HG03095 (cell line): Measurements from ENCODE around the gene USP17L29.
"Not testable (repeated sequence)": the region's sequence is repeated elsewhere in the genome, so short reads cannot be mapped to it uniquely, and the experiment has no call there.

Experiments
- ATAC-seq: cut with Tn5 transposase; IDR thresholded peaks from one replicate; pipeline ENCODE4 v1.9.1; 2021; ENCODE audit warnings: moderate library complexity; ENCODE audit not compliant: unreplicated experiment

USP17L29 gene, protein sequence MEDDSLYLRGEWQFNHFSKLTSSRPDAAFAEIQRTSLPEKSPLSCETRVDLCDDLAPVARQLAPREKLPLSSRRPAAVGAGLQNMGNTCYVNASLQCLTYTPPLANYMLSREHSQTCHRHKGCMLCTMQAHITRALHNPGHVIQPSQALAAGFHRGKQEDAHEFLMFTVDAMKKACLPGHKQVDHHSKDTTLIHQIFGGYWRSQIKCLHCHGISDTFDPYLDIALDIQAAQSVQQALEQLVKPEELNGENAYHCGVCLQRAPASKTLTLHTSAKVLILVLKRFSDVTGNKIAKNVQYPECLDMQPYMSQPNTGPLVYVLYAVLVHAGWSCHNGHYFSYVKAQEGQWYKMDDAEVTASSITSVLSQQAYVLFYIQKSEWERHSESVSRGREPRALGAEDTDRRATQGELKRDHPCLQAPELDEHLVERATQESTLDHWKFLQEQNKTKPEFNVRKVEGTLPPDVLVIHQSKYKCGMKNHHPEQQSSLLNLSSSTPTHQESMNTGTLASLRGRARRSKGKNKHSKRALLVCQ

DNA sequence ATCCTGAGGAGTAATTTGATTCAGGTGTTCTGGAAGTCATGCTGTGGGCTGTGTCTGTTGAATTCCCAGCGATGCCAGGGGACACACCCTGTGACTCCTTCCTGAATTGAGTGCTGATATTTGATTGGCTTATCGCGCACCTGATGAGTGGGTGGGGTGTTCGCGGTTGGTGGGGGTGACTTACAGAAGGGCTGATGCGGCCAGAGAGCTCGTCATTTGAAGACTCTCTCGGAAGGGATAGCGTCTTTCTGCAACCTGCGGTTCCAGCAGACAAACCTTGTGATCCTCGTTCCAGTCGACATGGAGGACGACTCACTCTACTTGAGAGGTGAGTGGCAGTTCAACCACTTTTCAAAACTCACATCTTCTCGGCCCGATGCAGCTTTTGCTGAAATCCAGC is at the start of gene USP17L29:
Gene USP17L29 (plus strand): TSS at position 301 of the 400 bp plus-strand sequence. CDS start 0 bp downstream, at position 301.
- not testable (repeated sequence) for ATAC-seq

- ATAC-seq: not testable (repeated sequence)
These were observed 29.2 kb upstream of the USP17L29 start for GRCh38 chr4:9324191-9324590.

GRCh38 chr4:9324865-9325264 is 28.6 kb upstream of the USP17L29 start, which contains the start of gene USP17L24:
Gene USP17L24, plus strand, starts transcription at chr4:9325165. Its CDS starts 0 bp downstream, at chr4:9325165.
- not testable (repeated sequence) for ATAC-seq

DNA sequence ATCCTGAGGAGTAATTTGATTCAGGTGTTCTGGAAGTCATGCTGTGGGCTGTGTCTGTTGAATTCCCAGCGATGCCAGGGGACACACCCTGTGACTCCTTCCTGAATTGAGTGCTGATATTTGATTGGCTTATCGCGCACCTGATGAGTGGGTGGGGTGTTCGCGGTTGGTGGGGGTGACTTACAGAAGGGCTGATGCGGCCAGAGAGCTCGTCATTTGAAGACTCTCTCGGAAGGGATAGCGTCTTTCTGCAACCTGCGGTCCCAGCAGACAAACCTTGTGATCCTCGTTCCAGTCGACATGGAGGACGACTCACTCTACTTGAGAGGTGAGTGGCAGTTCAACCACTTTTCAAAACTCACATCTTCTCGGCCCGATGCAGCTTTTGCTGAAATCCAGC is 23.8 kb upstream of the USP17L29 start, which contains the start of gene USP17L25:
Gene USP17L25 (plus strand): TSS at position 301 of the 400 bp plus-strand sequence. CDS start 0 bp downstream, at position 301.
- ATAC-seq: not testable (repeated sequence)

GRCh38 chr4:9334358-9334757 is 19.1 kb upstream of the USP17L29 start, which contains the start of gene USP17L26:
Gene USP17L26, plus strand, starts transcription at chr4:9334658. Its CDS starts 0 bp downstream, at chr4:9334658.
- not testable (repeated sequence) for ATAC-seq

DNA sequence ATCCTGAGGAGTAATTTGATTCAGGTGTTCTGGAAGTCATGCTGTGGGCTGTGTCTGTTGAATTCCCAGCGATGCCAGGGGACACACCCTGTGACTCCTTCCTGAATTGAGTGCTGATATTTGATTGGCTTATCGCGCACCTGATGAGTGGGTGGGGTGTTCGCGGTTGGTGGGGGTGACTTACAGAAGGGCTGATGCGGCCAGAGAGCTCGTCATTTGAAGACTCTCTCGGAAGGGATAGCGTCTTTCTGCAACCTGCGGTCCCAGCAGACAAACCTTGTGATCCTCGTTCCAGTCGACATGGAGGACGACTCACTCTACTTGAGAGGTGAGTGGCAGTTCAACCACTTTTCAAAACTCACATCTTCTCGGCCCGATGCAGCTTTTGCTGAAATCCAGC is 14.3 kb upstream of the USP17L29 start, which contains the start of gene USP17L5:
Gene USP17L5 (plus strand): TSS at position 301 of the 400 bp plus-strand sequence. CDS start 0 bp downstream, at position 301.
- not testable (repeated sequence) for ATAC-seq

GRCh38 chr4:9343848-9344247 is 9.6 kb upstream of the USP17L29 start, which contains the start of gene USP17L27:
Gene USP17L27, plus strand, starts transcription at chr4:9344148. Its CDS starts 0 bp downstream, at chr4:9344148.
- not testable (repeated sequence) for ATAC-seq

DNA sequence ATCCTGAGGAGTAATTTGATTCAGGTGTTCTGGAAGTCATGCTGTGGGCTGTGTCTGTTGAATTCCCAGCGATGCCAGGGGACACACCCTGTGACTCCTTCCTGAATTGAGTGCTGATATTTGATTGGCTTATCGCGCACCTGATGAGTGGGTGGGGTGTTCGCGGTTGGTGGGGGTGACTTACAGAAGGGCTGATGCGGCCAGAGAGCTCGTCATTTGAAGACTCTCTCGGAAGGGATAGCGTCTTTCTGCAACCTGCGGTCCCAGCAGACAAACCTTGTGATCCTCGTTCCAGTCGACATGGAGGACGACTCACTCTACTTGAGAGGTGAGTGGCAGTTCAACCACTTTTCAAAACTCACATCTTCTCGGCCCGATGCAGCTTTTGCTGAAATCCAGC is 4.8 kb upstream of the USP17L29 start, which contains the start of gene USP17L28:
Gene USP17L28 (plus strand): TSS at position 301 of the 400 bp plus-strand sequence. CDS start 0 bp downstream, at position 301.
- not testable (repeated sequence) for ATAC-seq

GRCh38 chr4:9350866-9351265 is 2.6 kb upstream of the USP17L29 start:
- ATAC-seq: not testable (repeated sequence)

DNA sequence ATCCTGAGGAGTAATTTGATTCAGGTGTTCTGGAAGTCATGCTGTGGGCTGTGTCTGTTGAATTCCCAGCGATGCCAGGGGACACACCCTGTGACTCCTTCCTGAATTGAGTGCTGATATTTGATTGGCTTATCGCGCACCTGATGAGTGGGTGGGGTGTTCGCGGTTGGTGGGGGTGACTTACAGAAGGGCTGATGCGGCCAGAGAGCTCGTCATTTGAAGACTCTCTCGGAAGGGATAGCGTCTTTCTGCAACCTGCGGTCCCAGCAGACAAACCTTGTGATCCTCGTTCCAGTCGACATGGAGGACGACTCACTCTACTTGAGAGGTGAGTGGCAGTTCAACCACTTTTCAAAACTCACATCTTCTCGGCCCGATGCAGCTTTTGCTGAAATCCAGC is 9.4 kb downstream of the USP17L29 start, which contains the start of gene USP17L30:
Gene USP17L30 (plus strand): TSS at position 301 of the 400 bp plus-strand sequence. CDS start 0 bp downstream, at position 301.
- ATAC-seq: not testable (repeated sequence)

DNA sequence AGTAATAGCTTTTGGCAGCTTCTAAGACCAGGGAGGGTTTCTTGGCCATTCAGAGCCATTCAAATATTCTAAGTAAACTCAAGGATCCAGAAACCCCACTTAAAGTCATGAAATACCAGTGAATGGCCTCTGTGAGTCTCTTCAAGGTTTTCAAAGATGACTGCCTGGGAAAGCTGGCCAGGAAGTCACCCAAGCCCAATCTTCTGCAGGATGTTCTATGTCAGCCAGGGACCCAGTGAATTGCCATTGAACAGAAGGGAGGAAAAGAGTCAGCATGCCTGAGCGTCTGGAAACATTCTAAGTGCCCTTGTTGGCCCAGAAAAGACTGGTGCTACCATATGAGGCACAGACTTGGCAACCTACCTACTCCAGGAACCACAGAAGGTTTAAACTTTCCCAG is 26.4 kb downstream of the USP17L29 start:
- ATAC-seq: not testable (repeated sequence)

GRCh38 chr4:9381012-9381534 is 27.6 kb downstream of the USP17L29 start:
- ATAC-seq: not testable (repeated sequence)

DNA sequence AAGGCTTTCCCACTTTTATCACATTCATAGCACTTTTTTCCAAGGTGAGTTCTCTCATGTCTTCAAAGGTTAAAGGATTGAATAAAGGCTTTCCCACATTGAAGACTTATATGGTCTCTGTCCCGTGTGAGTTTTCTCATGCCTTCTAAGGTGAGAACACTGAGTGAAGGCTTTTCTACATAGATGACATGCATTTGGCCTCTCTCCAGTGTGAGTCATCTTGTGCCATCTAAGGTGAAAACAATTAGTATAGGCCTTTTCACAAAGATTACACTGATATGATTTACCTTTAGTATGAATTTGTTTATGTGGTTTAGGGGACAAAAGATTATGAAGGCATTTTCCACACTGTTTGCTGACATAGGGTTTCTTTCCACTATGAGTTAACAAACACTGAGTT is 30.7 kb downstream of the USP17L29 start:
- ATAC-seq: no peak

DNA sequence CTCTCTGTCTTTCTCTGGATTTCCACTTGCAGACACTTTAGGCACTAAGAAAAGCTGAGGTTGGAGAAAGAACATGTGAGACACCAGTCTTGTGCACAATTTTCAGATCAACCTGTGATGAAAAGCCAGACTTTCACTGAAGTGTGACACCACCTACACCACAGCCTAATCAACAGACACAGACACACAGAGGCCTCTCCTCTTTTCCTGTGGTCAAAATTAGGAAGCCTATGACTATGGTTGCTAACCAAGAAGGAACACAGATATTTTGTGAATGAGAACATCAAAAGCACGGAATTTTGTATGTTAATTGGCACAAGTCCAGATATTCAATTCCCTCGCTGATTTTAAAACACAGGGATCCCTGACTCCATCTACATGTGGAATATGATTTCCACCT is 35.6 kb downstream of the USP17L29 start:
- not testable (repeated sequence) for ATAC-seq
